Panc1 (cell line): ENCODE data around the gene GLRA3. TPM values are rescaled to one million over a fixed set of nuclear protein-coding genes. Genes with fewer than 3 reads are reported as not detected.

Experiments
- ATAC-seq: fragments of 200-7000 bp; cut with Tn5 transposase; 2 replicates; pipeline ENCODE4 v1.9.1; 2020; ENCODE audit warnings: mild to moderate bottlenecking, moderate library complexity
- BruUV-seq: library from RNA; stranded (reverse); fragments of 400-500 nt; replicated peaks from 2 replicates; lab custom pipeline; 2021; lab: Mats Ljungman, UMichigan
- CTCF ChIA-PET: fragments of 300-600 bp; sonication (Branson Sonifier 250); formaldehyde crosslinking; loops from one replicate; lab custom pipeline; 2022; ENCODE audit warnings: antibody characterized with exemption; lab: Charles Lee
- POLR2A ChIA-PET: fragments of 300-600 bp; sonication (Branson Sonifier 250); formaldehyde crosslinking; loops from one replicate; lab custom pipeline; 2022; ENCODE audit warnings: antibody characterized with exemption; lab: Charles Lee
- DNase-seq: peaks from one replicate; pipeline ENCODE4 v3.0.0-alpha.2; 2010; ENCODE audit warnings: low read depth, low spot score
- H3K27ac ChIP-seq: 2 replicates; pipeline ENCODE4 v1.5.1; 2011; ENCODE audit warnings: mild to moderate bottlenecking, low read length, inconsistent platforms
- H3K27me3 ChIP-seq: fragments of 200-500 bp; sonication (Bioruptor generic); 2 replicates; pipeline ENCODE4 v1.6.0; 2014; ENCODE audit warnings: low read length, inconsistent platforms; ENCODE audit not compliant: control insufficient read depth, insufficient read depth
- H3K36me3 ChIP-seq: fragments of 200-500 bp; sonication (Bioruptor generic); 2 replicates; pipeline ENCODE4 v1.5.1; 2014; ENCODE audit warnings: inconsistent platforms, mild to moderate bottlenecking, low read length, moderate library complexity; ENCODE audit not compliant: control insufficient read depth, insufficient read depth
- H3K4me1 ChIP-seq: 2 replicates; pipeline ENCODE4 v1.5.1; 2011; ENCODE audit warnings: inconsistent platforms, mild to moderate bottlenecking, low read length, moderate library complexity; ENCODE audit not compliant: control insufficient read depth, insufficient read depth
- H3K4me3 ChIP-seq, 2 experiments: 2 replicates each; pipeline ENCODE4 v1.5.1; 2011 to 2012; ENCODE audit warnings: low read depth in 2 of 2, low read length in 2 of 2, mild to moderate bottlenecking in 2 of 2, inconsistent platforms in 1 of 2, moderate library complexity in 1 of 2
- H3K9me3 ChIP-seq: fragments of 200-500 bp; sonication (Bioruptor generic); 2 replicates; pipeline ENCODE4 v1.5.1; 2014; ENCODE audit warnings: low read depth, mild to moderate bottlenecking, inconsistent platforms, low read length, moderate library complexity; ENCODE audit not compliant: control insufficient read depth, insufficient read depth
- CTCF ChIP-seq: fragments of 450-650 bp; IDR thresholded peaks from 2 replicates; pipeline ENCODE4 v1.5.1; 2017; ENCODE audit warnings: mild to moderate bottlenecking
- POLR2AphosphoS5 ChIP-seq: IDR thresholded peaks from 2 replicates; pipeline ENCODE4 v1.6.1; 2012; ENCODE audit warnings: mild to moderate bottlenecking, low read depth, low read length, moderate library complexity
- REST ChIP-seq, 2 experiments: IDR thresholded peaks; 2 replicates each; pipeline ENCODE4 v1.6.1; 2011 to 2012; ENCODE audit warnings: low read depth in 2 of 2, control low read depth in 1 of 2, low read length in 1 of 2, mild to moderate bottlenecking in 1 of 2, moderate library complexity in 1 of 2; ENCODE audit not compliant: insufficient read depth in 1 of 2
- SIN3A ChIP-seq: IDR thresholded peaks from 2 replicates; pipeline ENCODE4 v1.6.1; 2012; ENCODE audit warnings: low read depth, mild to moderate bottlenecking, low read length, moderate library complexity, borderline replicate concordance; ENCODE audit not compliant: insufficient read depth
- TCF7L2 ChIP-seq: IDR thresholded peaks from 2 replicates; pipeline ENCODE4 v1.6.1; 2011; ENCODE audit warnings: mild to moderate bottlenecking, low read depth, low read length, inconsistent platforms
- in situ Hi-C: cut with HindIII; loops from 2 replicates; pipeline ENCODE4 v1.10.0; 2016; ENCODE audit warnings: low sequenced_read_pairs, low pct_unique_long_range_greater_than_20kb
- intact Hi-C: fragments of 100-400 bp; cut with micrococcal nuclease; formaldehyde crosslinking; loops from one replicate; pipeline ENCODE4 v1.10.0; 2022; ENCODE audit not compliant: unreplicated experiment
- total RNA-seq: library from RNA; stranded (reverse); gene quantifications from one replicate; pipeline ENCODE4 v1.2.1, GENCODE V29; 2021; ENCODE audit not compliant: unreplicated experiment

The GLRA3 gene
- total RNA-seq, 1 experiment from 2014 or later = not detected

- TF ChIP-seq CTCF (no peak), SIN3A (no peak), POLR2AphosphoS5 (no peak), TCF7L2 (no peak)
- Histone ChIP-seq H3K27ac (no peak overlapping the region), H3K4me3 (no peak overlapping the region), H3K9me3 (no peaks in the 10 kb centered on the region), H3K27me3 (no peaks in the 10 kb centered on the region), H3K36me3 (no peaks in the 10 kb centered on the region), H3K4me1 (no peaks in the 10 kb centered on the region)
- no peak for DNase-seq
- CTCF ChIA-PET = interaction anchor here (0.6 kb wide), 1 partner anchor 1397 kb away, joined by 3 read pairs; no protein-coding TSS in a partner anchor
- intact Hi-C loops = no loop called here
- ATAC-seq = no peak
- POLR2A ChIA-PET = no interaction called here
- in situ Hi-C loops = no loop called here
- BruUV-seq = no TSS peak
These were observed 121.1 kb downstream of the GLRA3 start for GRCh38 chr4:174707902-174708301.

- intact Hi-C loops = no loop called here
- DNase-seq (no peak), ATAC-seq (no peak)
- Histone ChIP-seq H3K36me3 (no peaks in the 10 kb centered on the region), H3K27ac (no peak overlapping the region), H3K27me3 (no peaks in the 10 kb centered on the region), H3K4me1 (no peaks in the 10 kb centered on the region), H3K4me3 (no peak overlapping the region), H3K9me3 (no peaks in the 10 kb centered on the region)
- POLR2A ChIA-PET = no interaction called here
- no TSS peak for BruUV-seq
- CTCF ChIA-PET = no interaction called here
- in situ Hi-C loops = no loop called here
- TF ChIP-seq TCF7L2 = no peak
- TF ChIP-seq POLR2AphosphoS5 = no peak
- TF ChIP-seq CTCF = no peak
- TF ChIP-seq REST (IDR thresholded peaks at IDR 0.05; ENCODE audit: insufficient read depth in 1 of 2, low read depth in 2 of 2, low read length in 1 of 2) = no peak
- no peak for TF ChIP-seq SIN3A
These were observed 121.9 kb downstream of the GLRA3 start for GRCh38 chr4:174707051-174707676.
